LNCaP clone FGC (cell line): ENCODE results near the gene SDK2.

Source experiments
- DNase-seq: peaks from one replicate; pipeline ENCODE4 v3.0.0-alpha.2; 2011; ENCODE audit warnings: low read depth
- H3K4me3 ChIP-seq: 2 replicates; pipeline ENCODE4 v1.5.1; 2011; ENCODE audit warnings: mild to moderate bottlenecking, low read depth, low read length, control low read depth
- CTCF ChIP-seq: IDR thresholded peaks from 2 replicates; pipeline ENCODE4 v1.5.1; 2012; ENCODE audit warnings: mild to moderate bottlenecking; ENCODE audit not compliant: control insufficient read depth, insufficient read depth; ENCODE audit errors: extremely low read depth

SDK2 gene

GRCh38 chr17:73564843-73565242 lies 79.4 kb downstream of the SDK2 start:
- no peak overlapping the region for H3K4me3 ChIP-seq
- peak; percentile 38 for TF ChIP-seq CTCF
- peak; percentile 97 for DNase-seq

DNA sequence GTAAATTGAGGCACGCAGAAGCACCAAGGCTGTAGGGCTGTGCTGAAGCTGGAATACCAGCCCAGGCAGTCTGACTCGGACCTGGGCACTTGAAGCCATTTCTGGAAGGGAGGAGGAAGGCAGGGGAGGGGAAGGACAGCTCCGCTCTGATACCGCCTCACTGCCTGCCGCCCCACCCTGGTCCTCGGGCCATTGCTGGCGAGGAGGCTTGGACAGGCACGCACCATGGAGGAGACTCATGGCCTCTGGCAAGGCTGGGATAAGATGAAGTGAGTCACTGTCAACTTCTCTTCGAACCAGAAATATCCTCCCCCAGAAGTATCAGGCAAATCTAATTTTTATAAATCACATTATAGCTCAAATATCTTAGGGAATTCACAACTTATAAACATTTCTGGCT lies 81.3 kb downstream of the SDK2 start:
- no peak for TF ChIP-seq CTCF
- DNase-seq = no peak
- H3K4me3 ChIP-seq = no peak overlapping the region

GRCh38 chr17:73561111-73561510 lies 83.1 kb downstream of the SDK2 start:
- no peak for DNase-seq
- H3K4me3 ChIP-seq = no peak overlapping the region
- TF ChIP-seq CTCF = no peak

DNA sequence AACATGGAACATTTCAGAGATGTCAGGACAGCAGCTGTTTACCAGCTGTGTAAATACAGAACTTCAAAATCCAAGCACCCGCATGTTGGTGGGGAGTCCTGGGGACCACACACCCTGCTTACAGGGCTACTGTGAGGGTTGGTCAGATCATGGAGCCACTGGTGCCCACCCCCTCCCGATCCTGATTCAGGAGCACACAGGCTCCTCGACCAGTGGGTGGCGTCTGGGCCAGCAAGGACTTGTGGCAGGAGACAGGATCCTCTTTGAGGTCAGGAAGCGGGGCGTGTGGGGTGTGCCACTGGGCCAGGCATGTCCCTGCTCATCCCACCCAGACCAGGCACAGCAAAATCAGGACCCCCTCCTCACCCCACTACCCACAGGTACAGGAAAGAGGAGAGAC lies 83.6 kb downstream of the SDK2 start:
- no peak overlapping the region for H3K4me3 ChIP-seq
- no peak for TF ChIP-seq CTCF
- DNase-seq = no peak

DNA sequence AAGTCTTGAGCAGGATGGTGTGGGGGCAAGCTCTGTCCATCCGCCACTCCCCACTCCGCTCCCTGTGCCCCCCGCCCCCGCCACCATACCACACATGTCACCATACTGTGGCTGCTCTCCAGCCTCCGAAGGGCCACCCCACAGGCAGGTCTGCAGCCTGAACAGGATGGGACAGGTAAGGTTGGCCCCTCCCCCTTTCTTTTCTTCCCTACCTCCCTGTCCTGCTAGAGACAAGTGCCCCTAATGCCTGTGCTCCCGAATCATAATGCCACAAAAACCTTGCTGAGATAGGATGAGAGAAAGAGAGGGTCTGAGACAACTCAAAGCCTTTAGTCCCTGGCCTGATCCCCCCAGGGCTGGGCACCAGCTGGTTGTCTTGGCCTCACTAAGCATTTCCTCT lies 84.7 kb downstream of the SDK2 start:
- no peak for TF ChIP-seq CTCF
- DNase-seq = no peak
- H3K4me3 ChIP-seq = no peak overlapping the region

GRCh38 chr17:73555199-73555960 lies 88.9 kb downstream of the SDK2 start:
- TF ChIP-seq CTCF = no peak
- H3K4me3 ChIP-seq = no peak overlapping the region
- DNase-seq = no peak

DNA sequence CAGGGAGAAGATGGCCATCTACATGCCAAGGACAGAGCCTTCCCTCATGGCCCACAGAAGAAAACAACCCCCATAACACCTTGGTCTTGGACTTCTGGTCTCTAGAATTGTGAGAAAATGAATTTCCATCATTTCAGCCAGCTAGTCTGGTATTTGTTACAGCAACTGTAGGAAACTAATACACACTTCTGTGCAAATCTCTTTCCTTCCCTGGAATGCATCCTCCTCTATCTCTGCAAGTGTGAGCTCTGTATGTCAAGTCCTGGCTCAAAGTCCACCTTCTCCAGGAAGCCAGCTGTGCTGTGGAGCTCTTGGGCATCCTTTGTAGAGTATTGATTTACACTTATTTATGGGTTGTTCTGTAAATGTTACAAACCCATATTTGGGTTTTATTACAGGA lies 89.7 kb downstream of the SDK2 start:
- H3K4me3 ChIP-seq = no peak overlapping the region
- DNase-seq = no peak
- TF ChIP-seq CTCF = no peak
